ENCODE measurements around the gene SARS1.
"Not testable (repeated sequence)": the region's sequence is repeated elsewhere in the genome, so short reads cannot be mapped to it uniquely, and the experiment has no call there.

SARS1 gene

GRCh38 chr1:109279615-109280278, 66.0 kb downstream of the SARS1 start:
- no peak for DNase-seq

- DNase-seq: no peak
These were observed 67.1 kb downstream of the SARS1 start for GRCh38 chr1:109280862-109281261.

GRCh38 chr1:109281680-109282496, 68.2 kb downstream of the SARS1 start:
- no peak for DNase-seq

DNA sequence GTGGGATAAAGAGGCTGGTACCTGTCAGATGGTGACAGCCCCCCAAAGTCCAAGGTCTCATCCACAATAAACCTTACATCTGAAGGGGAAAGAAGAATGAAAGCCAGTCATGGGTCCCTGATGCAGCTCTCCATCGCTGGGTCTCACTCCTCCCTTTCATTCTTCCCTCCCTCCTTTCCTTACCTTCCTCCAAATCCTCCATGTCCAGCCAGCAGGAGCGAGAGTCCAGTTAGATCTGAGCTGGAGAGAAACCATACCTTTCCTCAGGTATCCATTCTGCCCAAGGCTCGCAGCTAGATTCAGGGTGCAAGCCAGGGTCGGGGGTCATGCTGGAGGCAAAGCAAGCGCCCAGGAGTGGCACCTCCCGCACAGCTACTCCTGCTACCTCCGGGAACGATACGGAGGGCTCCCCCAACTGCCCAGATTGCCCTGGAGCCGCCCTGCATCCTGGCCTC, 68.8 kb downstream of the SARS1 start:
- no peak for DNase-seq

DNA sequence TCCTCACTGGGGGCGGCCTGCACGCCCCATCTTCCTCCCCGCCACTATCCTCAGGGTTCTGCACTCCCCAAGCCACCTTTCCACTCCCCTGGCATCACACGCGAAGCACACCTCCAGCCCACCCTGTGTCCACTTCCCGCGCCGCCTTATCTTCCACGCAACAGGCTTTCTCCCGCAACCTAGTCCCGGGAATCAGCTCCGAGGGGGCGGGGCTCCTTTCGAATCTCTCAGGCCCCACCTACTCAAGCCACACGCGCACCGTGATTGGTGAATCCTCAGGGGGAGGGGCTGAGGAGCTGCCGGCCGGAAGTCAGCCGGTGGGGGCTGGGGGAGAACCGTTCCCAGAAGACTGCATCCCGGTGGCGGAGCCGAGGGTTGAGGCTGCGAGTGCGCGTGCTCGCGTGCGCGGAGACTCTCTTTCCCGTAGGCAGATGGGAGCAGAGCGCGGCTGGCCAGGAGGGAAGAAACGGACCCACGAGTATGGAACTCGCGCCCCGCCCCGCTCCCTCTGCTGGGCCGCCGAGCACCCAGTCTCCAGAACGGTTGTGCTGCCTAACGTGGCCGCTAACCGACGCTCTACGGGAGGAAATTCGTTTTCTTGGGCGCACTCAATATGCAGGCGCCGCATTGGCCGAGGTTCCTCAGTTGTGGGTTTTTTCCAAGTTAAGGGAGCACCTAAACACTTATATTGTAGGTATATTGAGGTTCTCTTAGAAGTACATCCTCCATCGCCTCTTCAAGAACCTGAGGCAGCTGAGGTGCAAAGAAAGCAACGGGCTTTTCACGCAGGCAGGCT, 69.4 kb downstream of the SARS1 start, which contains the start of gene PSRC1:
Gene PSRC1, minus strand, starts transcription at position 194 of the 796 bp plus-strand sequence.
- peak; percentile 94 for DNase-seq

DNA sequence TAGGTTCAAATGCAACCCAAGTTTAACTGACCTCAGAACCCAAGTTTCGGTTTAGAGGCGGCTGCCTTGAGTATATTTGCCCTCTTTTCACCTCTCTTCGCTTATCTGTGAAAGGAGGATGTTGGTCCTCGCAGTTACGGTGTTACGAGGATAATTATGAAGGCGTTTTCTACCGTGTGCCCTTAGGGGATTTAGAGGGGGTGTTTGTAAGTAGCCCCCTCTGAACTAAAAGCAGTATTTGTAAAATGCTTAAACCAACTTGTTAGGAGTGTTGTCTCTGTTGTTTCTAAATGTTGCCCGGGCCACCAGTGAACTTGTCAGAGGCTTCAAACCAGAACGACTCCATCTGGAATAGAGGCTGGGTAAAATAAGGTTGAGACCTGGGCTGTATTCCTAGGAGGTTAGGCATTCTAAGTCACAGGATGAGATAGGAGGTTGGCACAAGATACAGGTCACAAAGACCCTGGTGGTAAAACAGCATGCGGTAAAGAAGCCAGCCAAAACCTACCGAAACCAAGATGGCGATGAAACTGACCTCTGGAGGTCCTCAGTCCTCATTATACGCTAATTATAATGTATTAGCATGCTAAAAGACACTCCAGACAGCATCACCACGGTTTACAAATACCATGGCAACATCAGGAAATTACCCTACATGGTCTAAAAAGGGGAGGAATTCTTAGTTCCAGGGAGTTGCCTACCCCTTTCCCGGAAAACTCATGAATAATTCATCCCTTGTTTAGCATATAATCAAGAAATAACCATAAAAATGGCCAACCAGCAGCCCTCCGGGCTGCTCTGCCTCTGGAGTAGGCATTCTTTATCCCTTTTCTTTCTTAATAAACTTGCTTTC, 70.3 kb downstream of the SARS1 start:
- DNase-seq: no peak

- not testable (repeated sequence) for DNase-seq
These were observed 73.0 kb downstream of the SARS1 start for GRCh38 chr1:109286762-109287161.

All from NCI-H774 (cell line).